Muscle of leg (tissue), 11 donors: Measurements from ENCODE around the gene DOLK. TPM values are rescaled to one million over a fixed set of nuclear protein-coding genes. Genes with fewer than 3 reads are reported as not detected.

Experiments
- DNase-seq: peaks from one replicate; pipeline ENCODE4 v3.0.0; 2013
- H3K27ac ChIP-seq: one replicate; pipeline ENCODE4 v1.5.1; 2013; ENCODE audit warnings: mild to moderate bottlenecking, low read length, control low read depth
- H3K27me3 ChIP-seq: one replicate; pipeline ENCODE4 v1.6.1; 2013; ENCODE audit warnings: low read length; ENCODE audit not compliant: control insufficient read depth, insufficient read depth
- H3K36me3 ChIP-seq: one replicate; pipeline ENCODE4 v1.6.1; 2013; ENCODE audit warnings: low read length; ENCODE audit not compliant: control insufficient read depth, insufficient read depth
- H3K4me1 ChIP-seq: one replicate; pipeline ENCODE4 v1.6.1; 2013; ENCODE audit warnings: low read length; ENCODE audit not compliant: control insufficient read depth, insufficient read depth
- H3K4me3 ChIP-seq: one replicate; pipeline ENCODE4 v1.5.1; 2013; ENCODE audit warnings: low read length, control low read depth
- H3K9me3 ChIP-seq: replicated peaks from 2 replicates; pipeline ENCODE4 v1.6.1; 2013; ENCODE audit warnings: low read depth, low read length; ENCODE audit not compliant: control insufficient read depth
- WGBS: methylation state at CpG from one replicate; pipeline ENCODE4 v1.1.5; 2013; ENCODE audit warnings: missing lambda C conversion rate; ENCODE audit not compliant: insufficient coverage; 5-methylcytosine and 5-hydroxymethylcytosine counted together
- polyA plus RNA-seq, 8 donors: library from polyadenylated mRNA; unstranded; fragments of 120-200 nt; gene quantifications; one replicate each; pipeline versions ENCODE4 v1.2.1 to v1.2.3, GENCODE V29; 2013; ENCODE audit warnings: inconsistent platforms in 1 of 8, low replicate concordance in 1 of 8; ENCODE audit not compliant: insufficient read length in 8 of 8, insufficient read depth in 1 of 8
- total RNA-seq: library from RNA; stranded (reverse); fragments of 120-200 nt; gene quantifications from one replicate; pipeline ENCODE4 v1.2.4, GENCODE V29; 2013

DOLK gene
- total and polyA plus RNA-seq, 9 donors, result 7.9 to 11.6 (median 9.3) TPM

GRCh38 chr9:128918921-128919320 is 28.5 kb downstream of the DOLK start:
- no peak for DNase-seq
- WGBS, result 29% methylated on average over 2 of the region's 2 CpGs
- peaks cover 65% of the 10 kb centered on the region for H3K4me1 ChIP-seq

DNA sequence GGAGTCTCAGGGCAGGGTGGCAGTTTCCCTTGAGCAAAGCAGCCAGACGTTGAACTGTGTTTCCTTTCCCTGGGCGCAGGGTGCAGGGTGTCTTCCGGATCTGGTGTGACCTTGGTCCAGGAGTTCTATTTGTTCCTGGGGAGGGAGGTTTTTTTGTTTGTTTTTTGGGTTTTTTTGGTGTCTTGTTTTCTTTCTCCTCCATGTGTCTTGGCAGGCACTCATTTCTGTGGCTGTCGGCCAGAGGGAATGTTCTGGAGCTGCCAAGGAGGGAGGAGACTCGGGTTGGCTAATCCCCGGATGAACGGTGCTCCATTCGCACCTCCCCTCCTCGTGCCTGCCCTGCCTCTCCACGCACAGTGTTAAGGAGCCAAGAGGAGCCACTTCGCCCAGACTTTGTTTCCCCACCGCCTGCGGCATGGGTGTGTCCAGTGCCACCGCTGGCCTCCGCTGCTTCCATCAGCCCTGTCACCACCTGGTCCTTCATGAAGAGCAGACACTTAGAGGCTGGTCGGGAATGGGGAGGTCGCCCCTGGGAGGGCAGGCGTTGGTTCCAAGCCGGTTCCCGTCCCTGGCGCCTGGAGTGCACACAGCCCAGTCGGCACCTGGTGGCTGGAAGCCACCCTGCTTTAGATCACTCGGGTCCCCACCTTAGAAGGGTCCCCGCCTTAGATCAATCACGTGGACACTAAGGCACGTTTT is 30.1 kb downstream of the DOLK start:
- H3K4me1 ChIP-seq, result peaks cover 71% of the 10 kb centered on the region
- WGBS, result 73% methylated on average over 18 of the region's 26 CpGs

More at GRCh38 chr9:128918921-128919320, 28.5 kb downstream of the DOLK start:
- Histone ChIP-seq H3K9me3 (no peaks in the 10 kb centered on the region), H3K4me3 (no peak overlapping the region), H3K27ac (peak overlapping the region; percentile 65), H3K27me3 (no peaks in the 10 kb centered on the region), H3K36me3 (peaks cover 39% of the 10 kb centered on the region)

GRCh38 chr9:128916745-128917144 is 30.7 kb downstream of the DOLK start:
- no peak overlapping the region for H3K4me3 ChIP-seq
- no peaks in the 10 kb centered on the region for H3K27me3 ChIP-seq
- 73% methylated on average over 5 of the region's 11 CpGs for WGBS
- H3K27ac ChIP-seq, result peak overlapping the region; percentile 77
- H3K4me1 ChIP-seq, result peaks cover 71% of the 10 kb centered on the region
- DNase-seq, result no peak
- peaks cover 46% of the 10 kb centered on the region for H3K36me3 ChIP-seq
- H3K9me3 ChIP-seq, result no peaks in the 10 kb centered on the region

More for the DNA sequence above, 30.1 kb downstream of the DOLK start:
- no peak overlapping the region for H3K4me3 ChIP-seq
- no peaks in the 10 kb centered on the region for H3K9me3 ChIP-seq
- peak overlapping the region; percentile 77 for H3K27ac ChIP-seq
- DNase-seq, result peak; percentile 93
- H3K27me3 ChIP-seq, result no peaks in the 10 kb centered on the region
- peaks cover 46% of the 10 kb centered on the region for H3K36me3 ChIP-seq

GRCh38 chr9:128916204-128916603 is 31.2 kb downstream of the DOLK start:
- DNase-seq, result peak; percentile 48
- Histone ChIP-seq H3K27me3 (no peaks in the 10 kb centered on the region), H3K36me3 (peaks cover 46% of the 10 kb centered on the region), H3K9me3 (no peaks in the 10 kb centered on the region), H3K4me1 (peaks cover 71% of the 10 kb centered on the region), H3K27ac (peak overlapping the region; percentile 77), H3K4me3 (no peak overlapping the region)
- WGBS, result 59% methylated on average over 17 of the region's 18 CpGs

GRCh38 chr9:128913995-128914772 is 33.2 kb downstream of the DOLK start:
- Histone ChIP-seq H3K4me3 (no peak overlapping the region), H3K36me3 (peaks cover 54% of the 10 kb centered on the region)
- 85% methylated on average over 19 of the region's 23 CpGs for WGBS

GRCh38 chr9:128913048-128913900 is 34.1 kb downstream of the DOLK start:
- no peak for DNase-seq
- Histone ChIP-seq H3K4me1 (peaks cover 64% of the 10 kb centered on the region), H3K4me3 (no peak overlapping the region), H3K9me3 (no peaks in the 10 kb centered on the region), H3K36me3 (peaks cover 58% of the 10 kb centered on the region), H3K27me3 (no peaks in the 10 kb centered on the region), H3K27ac (peak overlapping the region; percentile 71)
- WGBS, result 62% methylated on average over 7 of the region's 15 CpGs

More at GRCh38 chr9:128913995-128914772, 33.2 kb downstream of the DOLK start:
- no peak for DNase-seq
- no peaks in the 10 kb centered on the region for H3K9me3 ChIP-seq
- H3K4me1 ChIP-seq, result peaks cover 70% of the 10 kb centered on the region
- H3K27me3 ChIP-seq, result no peaks in the 10 kb centered on the region
- no peak overlapping the region for H3K27ac ChIP-seq

DNA sequence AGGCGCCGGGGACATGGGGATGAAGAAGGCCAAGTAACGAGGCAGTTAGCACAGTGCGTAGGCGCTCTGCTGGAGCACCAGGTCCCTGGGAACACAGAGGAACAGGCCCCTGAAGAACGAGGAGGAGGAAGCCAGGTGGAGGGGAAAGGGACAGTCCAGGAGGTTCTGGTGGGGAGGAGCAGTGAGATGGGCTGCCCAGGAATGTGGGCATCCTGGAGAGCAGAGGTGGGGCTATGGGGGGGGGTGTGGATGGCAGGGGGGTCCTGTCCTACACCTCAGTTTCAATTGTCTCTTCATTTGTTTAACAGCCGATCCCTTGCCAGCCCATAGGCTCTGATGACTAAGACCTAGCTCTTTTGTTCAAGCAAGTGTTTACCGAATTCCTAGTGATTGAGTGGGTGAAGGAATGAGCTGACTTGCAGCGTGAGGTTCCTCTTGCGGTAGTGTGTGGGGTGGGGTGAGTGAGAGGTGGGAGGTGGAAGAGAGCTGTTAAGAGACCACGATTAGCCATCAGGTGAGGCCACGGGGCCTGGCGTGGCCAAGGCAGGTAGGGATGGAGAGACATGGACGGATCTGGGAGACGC is 35.0 kb downstream of the DOLK start:
- WGBS, result 68% methylated on average over 14 of the region's 15 CpGs
- Histone ChIP-seq H3K4me1 (peaks cover 61% of the 10 kb centered on the region), H3K36me3 (peaks cover 59% of the 10 kb centered on the region), H3K4me3 (no peak overlapping the region), H3K27me3 (no peaks in the 10 kb centered on the region), H3K9me3 (no peaks in the 10 kb centered on the region), H3K27ac (peak overlapping the region; percentile 71)
- peak; percentile 29 for DNase-seq

DNA sequence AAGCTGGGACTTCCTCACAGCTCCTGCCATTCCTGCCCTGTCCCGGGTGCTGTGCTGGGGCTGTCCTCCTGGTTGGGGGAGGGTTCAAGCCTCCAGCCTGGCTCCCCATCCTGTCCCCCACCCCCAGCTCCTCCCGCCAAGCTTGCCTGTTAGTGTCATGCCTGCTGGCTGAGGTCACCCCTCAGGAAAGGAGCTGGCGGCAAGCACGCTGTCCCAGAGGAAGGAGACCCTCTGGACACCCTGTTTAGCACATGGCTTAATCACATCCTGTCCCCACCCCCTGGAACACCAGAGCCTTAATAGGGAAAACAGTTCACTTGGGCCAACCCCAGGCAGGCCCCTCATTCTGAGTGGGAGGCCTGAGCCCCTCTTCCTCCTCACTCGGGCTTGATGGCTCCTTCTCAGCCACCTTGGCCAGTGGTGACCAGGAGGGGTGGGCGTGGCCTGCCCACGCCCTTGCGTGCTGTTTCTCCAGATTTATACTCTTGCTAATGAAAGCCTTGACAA is 35.8 kb downstream of the DOLK start:
- peak; percentile 76 for DNase-seq
- Histone ChIP-seq H3K9me3 (no peaks in the 10 kb centered on the region), H3K36me3 (peaks cover 59% of the 10 kb centered on the region), H3K4me3 (no peak overlapping the region), H3K27ac (peak overlapping the region; percentile 65), H3K4me1 (peaks cover 54% of the 10 kb centered on the region), H3K27me3 (no peaks in the 10 kb centered on the region)
- 20% methylated on average over 6 of the region's 8 CpGs for WGBS

GRCh38 chr9:128910906-128911305 is 36.5 kb downstream of the DOLK start:
- Histone ChIP-seq H3K4me1 (peaks cover 47% of the 10 kb centered on the region), H3K36me3 (peaks cover 53% of the 10 kb centered on the region), H3K4me3 (no peak overlapping the region), H3K9me3 (no peaks in the 10 kb centered on the region), H3K27me3 (no peaks in the 10 kb centered on the region), H3K27ac (peak overlapping the region; percentile 65)
- WGBS, result 71% methylated on average over 6 of the region's 6 CpGs
- DNase-seq, result no peak
